Heart right ventricle (tissue), 16 donors: ENCODE data around the gene PTX3. TPM values are rescaled to one million over a fixed set of nuclear protein-coding genes. Genes with fewer than 3 reads are reported as not detected.

Experiments used
- ATAC-seq, 8 donors: fragments of 200-7000 bp; cut with Tn5 transposase; one replicate each; pipeline ENCODE4 v1.9.1; 2020; ENCODE audit warnings: mild to moderate bottlenecking in 8 of 8, moderate library complexity in 8 of 8, moderate number of reproducible peaks in 1 of 8
- DNase-seq, 2 donors: peaks; one replicate each; pipeline ENCODE4 v3.0.0-alpha.2; 2020
- H3K27ac ChIP-seq, 10 donors: fragments of 200-600 bp; sonication (generic) in 2 of 10; one replicate each; pipeline versions ENCODE4 v1.5.0 to v1.8.0; 2020 to 2022; ENCODE audit warnings: mild to moderate bottlenecking in 3 of 10
- H3K27me3 ChIP-seq, 7 donors: fragments of 200-600 bp; one replicate each; pipeline ENCODE4 v1.8.0; 2021 to 2022; ENCODE audit warnings: mild to moderate bottlenecking in 2 of 7
- H3K36me3 ChIP-seq, 9 donors: fragments of 200-600 bp; sonication (generic) in 1 of 9; one replicate each; pipeline versions ENCODE4 v1.5.0 to v1.8.0; 2020 to 2022; ENCODE audit warnings: mild to moderate bottlenecking in 2 of 9
- H3K4me1 ChIP-seq, 9 donors: fragments of 200-600 bp; sonication (generic) in 1 of 9; one replicate each; pipeline versions ENCODE4 v1.5.0 to v1.8.0; 2020 to 2022; ENCODE audit warnings: mild to moderate bottlenecking in 4 of 9
- H3K4me3 ChIP-seq, 10 donors: fragments of 200-600 bp; sonication (generic) in 2 of 10; one replicate each; pipeline versions ENCODE4 v1.5.0 to v1.8.0; 2020 to 2022; ENCODE audit warnings: mild to moderate bottlenecking in 7 of 10, moderate library complexity in 2 of 10
- H3K9me3 ChIP-seq, 11 donors: fragments of 200-600 bp in 10 of 11; sonication (generic) in 2 of 11; one replicate each; pipeline versions ENCODE4 v1.5.0 to v1.8.0; 2013 to 2022; ENCODE audit warnings: mild to moderate bottlenecking in 2 of 11, control low read depth in 1 of 11, moderate library complexity in 1 of 11
- CTCF ChIP-seq, 9 donors: fragments of 200-600 bp; sonication (generic) in 2 of 9; IDR thresholded peaks; one replicate each; pipeline versions ENCODE4 v1.5.0 to v1.8.0; 2021 to 2022; ENCODE audit warnings: antibody characterized with exemption in 9 of 9, mild to moderate bottlenecking in 5 of 9, moderate library complexity in 1 of 9
- WGBS, 2 donors: extraction: QIAGEN DNeasy Blood & Tissue Kit; methylation state at CpG; one replicate each; pipeline ENCODE4 v1.1.7; 2013; ENCODE audit warnings: inconsistent platforms in 1 of 2; 5-methylcytosine and 5-hydroxymethylcytosine counted together
- intact Hi-C, 10 donors: fragments of 100-400 bp; cut with DNase I; formaldehyde crosslinking; loops; one replicate each; pipeline versions ENCODE4 v1.11.1 to v1.14.2; 2022
- polyA plus RNA-seq, 2 donors: library from polyadenylated mRNA; stranded (reverse); fragments of 200-250 nt; gene quantifications; one replicate each; pipeline ENCODE4 v1.2.3, GENCODE V29; 2013
- total RNA-seq, 10 donors: library from RNA; stranded (reverse); fragmentation: NEBNext Ultra II Directional in 3 of 10; extraction: Animal tissue kit (Norgen Biotek cat#: 25700) in 3 of 10; gene quantifications; one replicate each; pipeline versions ENCODE4 v1.2.1 to v1.2.4, GENCODE V29; 2021 to 2023
- donor health status: Arrhythmogenic right ventricular cardiomyopathy.
- donor health status: ischemic (EF 13 %, LVEDD 7.1; RV severe dilation, severe dysfunction).
- donor health status: healthy with polysubstance abuse.
- donor health status: DM: no; HTN: yes; CAD: no.
- donor health status: DM: no; HTN: no; CAD: no.
- donor health status: ischemic (EF 25% LVEDD 6.9; RV normal size, moderate dysfunction).
- donor health status: ischemic (EF 25% LVEDD 5.7; RV mildly dilated, moderate dysfunction).
- donor health status: healthy.
- donor health status: DM: yes; HTN: yes; CAD: no.
- donor health status: Ischemic cardiomyopathy.
- donor health status: ischemic (EF 35%, LVEDD 5.7; RV mildly dilated, moderate dysfunction).
- donor health status: nonischemic (EF 11% LVEDD 7.7; RV severe dilation, severe dysfunction).
- donor health status: DM: yes; HTN: yes; CAD: no.
- donor health status: PGD.
- donor health status: ischemic (EF 29% LVEDD 5.4; RV normal size, mild dysfunction).
- donor health status: nonischemic (EF 23%, LVEDD 6.1; RV moderate dilation, normal function).

Gene PTX3
- total and polyA plus RNA-seq, 12 donors: 0.11 to 29.7 (median 0.39) TPM

GRCh38 chr3:157443905-157444796 is 7.5 kb downstream of the PTX3 start:
- TF ChIP-seq CTCF (IDR thresholded peaks at IDR 0.05): no peak
- Histone ChIP-seq H3K4me3 (no peak overlapping the region), H3K27me3 (peaks cover 0 to 24% (median 7%) of the 10 kb centered on the region in 7 donors), H3K9me3 (no peaks in the 10 kb centered on the region), H3K36me3 (no peaks in the 10 kb centered on the region), H3K27ac (no peak overlapping the region), H3K4me1 (peaks cover 0 to 26% (median 0%) of the 10 kb centered on the region in 9 donors)
- intact Hi-C loops: loop anchor here in 1 of 10 donors (10.0 kb wide), 1 partner anchor 239 kb away; no protein-coding TSS in a partner anchor
- ATAC-seq: no peak
- no peak for DNase-seq
- WGBS, 2 donors: 68 to 76% methylated on average over 3 of the region's 3 CpGs

- Histone ChIP-seq H3K9me3 (no peaks in the 10 kb centered on the region), H3K4me1 (peaks cover 0 to 25% (median 0%) of the 10 kb centered on the region in 9 donors), H3K27ac (no peak overlapping the region), H3K27me3 (peaks cover 0 to 17% (median 4%) of the 10 kb centered on the region in 7 donors), H3K4me3 (no peak overlapping the region), H3K36me3 (no peaks in the 10 kb centered on the region)
- WGBS, 2 donors: 91 to 94% methylated on average over 1 of the region's 1 CpG
- intact Hi-C loops: loop anchor here in 1 of 10 donors (10.0 kb wide), 1 partner anchor 240 kb away; no protein-coding TSS in a partner anchor
- no peak for TF ChIP-seq CTCF (IDR thresholded peaks at IDR 0.05)
- DNase-seq (no peak), ATAC-seq (no peak)
Measured at GRCh38 chr3:157444797-157445184, 8.1 kb downstream of the PTX3 start.

DNA sequence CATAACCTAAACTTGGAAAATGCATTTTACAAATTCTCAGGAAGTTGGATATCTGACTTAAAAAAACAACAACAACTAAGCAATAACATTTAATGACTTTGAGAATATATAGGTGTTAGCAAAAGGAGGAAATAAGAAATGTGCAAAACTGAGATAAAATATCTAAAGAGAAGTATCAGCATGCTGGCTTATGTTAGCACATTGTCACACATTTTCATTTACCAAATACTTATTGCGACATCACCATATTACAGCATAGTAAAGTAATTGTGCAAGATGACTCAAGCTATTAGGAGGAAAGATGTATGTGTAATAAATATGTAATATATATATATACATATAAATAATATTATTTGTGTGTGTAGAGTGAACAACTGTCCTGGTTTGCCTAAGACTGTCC is 9.2 kb downstream of the PTX3 start:
- 80 to 98% methylated on average over 1 of the region's 1 CpG for WGBS, 2 donors

More for the DNA sequence above, 9.2 kb downstream of the PTX3 start:
- Histone ChIP-seq H3K4me1 (peaks cover 0 to 25% (median 0%) of the 10 kb centered on the region in 9 donors), H3K27me3 (peaks cover 0 to 12% (median 0%) of the 10 kb centered on the region in 7 donors), H3K4me3 (no peak overlapping the region), H3K36me3 (no peaks in the 10 kb centered on the region), H3K9me3 (no peaks in the 10 kb centered on the region), H3K27ac (no peak overlapping the region)
- DNase-seq (no peak), ATAC-seq (no peak)
- intact Hi-C loops: loop anchor here in 1 of 10 donors (10.0 kb wide), 1 partner anchor 241 kb away; no protein-coding TSS in a partner anchor
- no peak for TF ChIP-seq CTCF (IDR thresholded peaks at IDR 0.05)
